GM18505 (cell line): ENCODE results near the gene RBBP8NL.

Source experiments
- ATAC-seq: cut with Tn5 transposase; IDR thresholded peaks from one replicate; pipeline ENCODE4 v1.9.1; 2021; ENCODE audit not compliant: unreplicated experiment
- POLR2A ChIP-seq: IDR thresholded peaks from 4 replicates; pipeline ENCODE4 v1.6.1; 2011; ENCODE audit warnings: borderline replicate concordance; ENCODE audit not compliant: insufficient read depth, insufficient read length; ENCODE audit errors: extremely low read depth

Gene RBBP8NL

GRCh38 chr20:62417981-62418708 is 9.2 kb downstream of the RBBP8NL start:
- TF ChIP-seq POLR2A = no peak
- no peak for ATAC-seq

GRCh38 chr20:62416651-62417637 is 10.4 kb downstream of the RBBP8NL start:
- no peak for ATAC-seq
- TF ChIP-seq POLR2A = no peak

- no peak for TF ChIP-seq POLR2A
- no peak for ATAC-seq
These were observed 11.8 kb downstream of the RBBP8NL start for GRCh38 chr20:62415354-62416111.

GRCh38 chr20:62413896-62414481 is 13.3 kb downstream of the RBBP8NL start:
- TF ChIP-seq POLR2A = no peak

GRCh38 chr20:62413025-62413570 is 14.2 kb downstream of the RBBP8NL start:
- TF ChIP-seq POLR2A = no peak
- no peak for ATAC-seq

More at GRCh38 chr20:62413896-62414481, 13.3 kb downstream of the RBBP8NL start:
- ATAC-seq = no peak

GRCh38 chr20:62412194-62413024 is 14.9 kb downstream of the RBBP8NL start:
- ATAC-seq = no peak
- no peak for TF ChIP-seq POLR2A

GRCh38 chr20:62411479-62412193 is 15.7 kb downstream of the RBBP8NL start:
- ATAC-seq = no peak
- no peak for TF ChIP-seq POLR2A

GRCh38 chr20:62410746-62411478 is 16.4 kb downstream of the RBBP8NL start:
- no peak for TF ChIP-seq POLR2A
- no peak for ATAC-seq

- no peak for ATAC-seq
These were observed 17.2 kb downstream of the RBBP8NL start for GRCh38 chr20:62409931-62410745.

More at GRCh38 chr20:62409931-62410745, 17.2 kb downstream of the RBBP8NL start:
- no peak for TF ChIP-seq POLR2A
